A673 (cell line): ENCODE data around the gene MACROH2A1. TPM values are rescaled to one million over a fixed set of nuclear protein-coding genes. Genes with fewer than 3 reads are reported as not detected.

Experiments used
- BruUV-seq: library from RNA; stranded (reverse); fragments of 400-500 nt; replicated peaks from 2 replicates; lab custom pipeline; 2021; lab: Mats Ljungman, UMichigan
- CTCF ChIA-PET: fragments of 300-600 bp; sonication (Branson Sonifier 250); formaldehyde crosslinking; loops from one replicate; lab custom pipeline; 2022; ENCODE audit warnings: antibody characterized with exemption; lab: Charles Lee
- POLR2A ChIA-PET: fragments of 300-600 bp; sonication (Branson Sonifier 250); formaldehyde crosslinking; loops from one replicate; lab custom pipeline; 2022; ENCODE audit warnings: antibody characterized with exemption; ENCODE audit not compliant: low non-redundant PET; lab: Charles Lee
- DNase-seq: peaks from one replicate; pipeline ENCODE4 v3.0.0-alpha.2; 2015; ENCODE audit warnings: low spot score
- H3K27ac ChIP-seq: fragments of 200-600 bp; sonication (generic); 2 replicates; pipeline ENCODE4 v1.5.1; 2016; ENCODE audit warnings: mixed run types, low read depth, mild to moderate bottlenecking, mixed read lengths, antibody characterized with exemption, low read length; ENCODE audit not compliant: poor library complexity, severe bottlenecking
- H3K27me3 ChIP-seq: fragments of 200-600 bp; sonication (generic); replicated peaks from 2 replicates; pipeline ENCODE4 v1.6.1; 2017; ENCODE audit warnings: mixed run types, low read depth, mild to moderate bottlenecking, mixed read lengths, antibody characterized with exemption, low read length; ENCODE audit not compliant: insufficient read depth, poor library complexity
- H3K36me3 ChIP-seq: fragments of 200-600 bp; sonication (generic); 2 replicates; pipeline ENCODE4 v1.6.1; 2016; ENCODE audit warnings: mixed run types, mild to moderate bottlenecking, mixed read lengths, antibody characterized with exemption, low read length; ENCODE audit not compliant: insufficient read depth, poor library complexity, severe bottlenecking
- H3K4me1 ChIP-seq: fragments of 200-600 bp; sonication (generic); 2 replicates; pipeline ENCODE4 v1.6.1; 2017; ENCODE audit warnings: mixed run types, mild to moderate bottlenecking, mixed read lengths, antibody characterized with exemption, low read length; ENCODE audit not compliant: insufficient read depth, poor library complexity, severe bottlenecking
- H3K4me3 ChIP-seq: fragments of 200-600 bp; sonication (generic); 2 replicates; pipeline ENCODE4 v1.5.1; 2016; ENCODE audit warnings: low read depth, mixed run types, mild to moderate bottlenecking, mixed read lengths, low read length; ENCODE audit not compliant: poor library complexity, severe bottlenecking
- H3K9me3 ChIP-seq: fragments of 200-600 bp; sonication (generic); 2 replicates; pipeline ENCODE4 v1.6.1; 2016; ENCODE audit warnings: mixed run types, low read depth, mild to moderate bottlenecking, mixed read lengths, antibody characterized with exemption, low read length; ENCODE audit not compliant: poor library complexity, severe bottlenecking
- CTCF ChIP-seq: fragments of 300-800, 200-600 bp; sonication (generic); conservative IDR thresholded peaks from 2 replicates; pipeline ENCODE4 v1.5.1; 2017; ENCODE audit warnings: low read depth, mild to moderate bottlenecking, antibody characterized with exemption, low read length, moderate library complexity, mixed read lengths
- EZH2 ChIP-seq: fragments of 200-600 bp; sonication (generic); IDR thresholded peaks from 2 replicates; pipeline ENCODE4 v1.6.1; 2017; ENCODE audit warnings: borderline replicate concordance, low read depth, mild to moderate bottlenecking, mixed read lengths, antibody characterized with exemption, low read length; ENCODE audit not compliant: poor library complexity, severe bottlenecking
- intact Hi-C: fragments of 100-400 bp; cut with micrococcal nuclease; formaldehyde crosslinking; loops from one replicate; pipeline ENCODE4 v1.10.0; 2022; ENCODE audit not compliant: unreplicated experiment
- total RNA-seq: library from RNA; stranded (reverse); gene quantifications from 2 replicates; pipeline ENCODE4 v1.2.3, GENCODE V29; 2021

The MACROH2A1 gene
- total RNA-seq, 1 experiment from 2014 or later = 264 TPM

- no peak overlapping the region for H3K27ac ChIP-seq
- no peaks in the 10 kb centered on the region for H3K9me3 ChIP-seq
- peaks cover 55% of the 10 kb centered on the region for H3K36me3 ChIP-seq
- H3K4me1 ChIP-seq = no peaks in the 10 kb centered on the region
- TF ChIP-seq EZH2 (no peak), CTCF (no peak)
- ChIA-PET CTCF (no interaction called here), POLR2A (interaction anchor here (0.5 kb wide), 1 partner anchor 9 kb away, joined by 3 read pairs; no protein-coding TSS in a partner anchor)
- H3K27me3 ChIP-seq = no peaks in the 10 kb centered on the region
- intact Hi-C loops = no loop called here
- no peak overlapping the region for H3K4me3 ChIP-seq
- DNase-seq = peak; percentile 59
- no TSS peak for BruUV-seq
Measured at GRCh38 chr5:135386886-135387628, 12.0 kb downstream of the MACROH2A1 start.

GRCh38 chr5:135386096-135386495 is 12.9 kb downstream of the MACROH2A1 start:
- Histone ChIP-seq H3K36me3 (peaks cover 61% of the 10 kb centered on the region), H3K4me1 (no peaks in the 10 kb centered on the region), H3K9me3 (no peaks in the 10 kb centered on the region), H3K27me3 (no peaks in the 10 kb centered on the region), H3K4me3 (no peak overlapping the region), H3K27ac (no peak overlapping the region)
- intact Hi-C loops = no loop called here
- TF ChIP-seq CTCF (no peak), EZH2 (no peak)
- CTCF ChIA-PET = no interaction called here
- no peak for DNase-seq
- POLR2A ChIA-PET = no interaction called here
- no TSS peak for BruUV-seq

- no peak overlapping the region for H3K27ac ChIP-seq
- no TSS peak for BruUV-seq
- no peaks in the 10 kb centered on the region for H3K4me1 ChIP-seq
- no peak for DNase-seq
- H3K27me3 ChIP-seq = no peaks in the 10 kb centered on the region
- H3K36me3 ChIP-seq = peaks cover 66% of the 10 kb centered on the region
- TF ChIP-seq EZH2 (no peak), CTCF (no peak)
- intact Hi-C loops = no loop called here
- CTCF ChIA-PET = no interaction called here
- no peaks in the 10 kb centered on the region for H3K9me3 ChIP-seq
- H3K4me3 ChIP-seq = no peak overlapping the region
- POLR2A ChIA-PET = no interaction called here
Measured at GRCh38 chr5:135385576-135385975, 13.5 kb downstream of the MACROH2A1 start.
